ENCODE measurements around the gene CLDN34.
A peak's percentile ranks its signal among the peaks of the same experiment; 100 is the strongest.

The CLDN34 gene

GRCh38 chrX:9966775-9967408, at the start of gene CLDN34:
Gene CLDN34 (plus strand): TSS chrX:9967358. CDS start chrX:9967358, 0 bp downstream.
- DNase-seq (ENCODE audit: low spot score) = no peak

- no peak for DNase-seq (ENCODE audit: low spot score)
These were observed 49.3 kb upstream of the CLDN34 start for GRCh38 chrX:9917861-9918260.

- DNase-seq (ENCODE audit: low spot score) = no peak
These were observed 47.5 kb upstream of the CLDN34 start for GRCh38 chrX:9919632-9920172.

GRCh38 chrX:9921407-9921806, 45.8 kb upstream of the CLDN34 start:
- no peak for DNase-seq (ENCODE audit: low spot score)

GRCh38 chrX:9923357-9923756, 43.8 kb upstream of the CLDN34 start:
- no peak for DNase-seq (ENCODE audit: low spot score)

GRCh38 chrX:9926002-9926401, 41.2 kb upstream of the CLDN34 start:
- no peak for DNase-seq (ENCODE audit: low spot score)

- DNase-seq (ENCODE audit: low spot score) = no peak
These were observed 39.3 kb upstream of the CLDN34 start for GRCh38 chrX:9927698-9928482.

- DNase-seq (ENCODE audit: low spot score) = no peak
These were observed 31.7 kb upstream of the CLDN34 start for GRCh38 chrX:9935436-9935835.

GRCh38 chrX:9937761-9938160, 29.4 kb upstream of the CLDN34 start:
- no peak for DNase-seq (ENCODE audit: low spot score)

- DNase-seq (ENCODE audit: low spot score) = no peak
These were observed 28.6 kb upstream of the CLDN34 start for GRCh38 chrX:9938516-9938915.

- DNase-seq (ENCODE audit: low spot score) = no peak
These were observed 26.7 kb upstream of the CLDN34 start for GRCh38 chrX:9940421-9940820.

GRCh38 chrX:9942086-9942485, 25.1 kb upstream of the CLDN34 start:
- peak; percentile 27 for DNase-seq (ENCODE audit: low spot score)

GRCh38 chrX:9943420-9943819, 23.7 kb upstream of the CLDN34 start:
- DNase-seq (ENCODE audit: low spot score) = no peak

- DNase-seq (ENCODE audit: low spot score) = no peak
These were observed 19.9 kb upstream of the CLDN34 start for GRCh38 chrX:9947131-9947794.

- no peak for DNase-seq (ENCODE audit: low spot score)
These were observed 18.8 kb upstream of the CLDN34 start for GRCh38 chrX:9948406-9948805.

GRCh38 chrX:9952300-9952699, 14.9 kb upstream of the CLDN34 start:
- no peak for DNase-seq (ENCODE audit: low spot score)

- DNase-seq (ENCODE audit: low spot score) = no peak
These were observed 13.8 kb upstream of the CLDN34 start for GRCh38 chrX:9953396-9953795.

GRCh38 chrX:9955506-9955905, 11.7 kb upstream of the CLDN34 start:
- DNase-seq (ENCODE audit: low spot score) = no peak

GRCh38 chrX:9957743-9958142, 9.4 kb upstream of the CLDN34 start:
- no peak for DNase-seq (ENCODE audit: low spot score)

- no peak for DNase-seq (ENCODE audit: low spot score)
These were observed 9.0 kb upstream of the CLDN34 start for GRCh38 chrX:9958183-9958582.

GRCh38 chrX:9961750-9962149, 5.4 kb upstream of the CLDN34 start:
- DNase-seq (ENCODE audit: low spot score) = no peak

GRCh38 chrX:9977635-9978034, 10.5 kb downstream of the CLDN34 start:
- DNase-seq (ENCODE audit: low spot score) = no peak

- DNase-seq (ENCODE audit: low spot score) = no peak
These were observed 13.2 kb downstream of the CLDN34 start for GRCh38 chrX:9980401-9980800.
